Mononuclear cell (primary cell): ENCODE data around the gene GALNT7. TPM values are rescaled to one million over a fixed set of nuclear protein-coding genes. Genes with fewer than 3 reads are reported as not detected.

Experiments
- H3K27me3 ChIP-seq: 2 replicates; pipeline ENCODE4 v1.6.0; 2011; ENCODE audit warnings: low read length, control low read depth; ENCODE audit not compliant: insufficient read depth
- H3K4me1 ChIP-seq: 2 replicates; pipeline ENCODE4 v1.5.1; 2011; ENCODE audit warnings: mild to moderate bottlenecking, low read length, control low read depth; ENCODE audit not compliant: insufficient read depth
- H3K4me3 ChIP-seq: 2 replicates; pipeline ENCODE4 v1.5.1; 2011; ENCODE audit warnings: mild to moderate bottlenecking, low read length, moderate library complexity
- H3K9me3 ChIP-seq: 2 replicates; pipeline ENCODE4 v1.5.1; 2011; ENCODE audit warnings: low read depth, mild to moderate bottlenecking, control low read depth, low read length
- total RNA-seq: library from RNA; depleted of rRNA; stranded (reverse); fragments of >200 nt; gene quantifications from one replicate; pipeline ENCODE4 v1.2.3, GENCODE V29; 2012

The GALNT7 gene
- total RNA-seq, 1 donor: 11.4 TPM

DNA sequence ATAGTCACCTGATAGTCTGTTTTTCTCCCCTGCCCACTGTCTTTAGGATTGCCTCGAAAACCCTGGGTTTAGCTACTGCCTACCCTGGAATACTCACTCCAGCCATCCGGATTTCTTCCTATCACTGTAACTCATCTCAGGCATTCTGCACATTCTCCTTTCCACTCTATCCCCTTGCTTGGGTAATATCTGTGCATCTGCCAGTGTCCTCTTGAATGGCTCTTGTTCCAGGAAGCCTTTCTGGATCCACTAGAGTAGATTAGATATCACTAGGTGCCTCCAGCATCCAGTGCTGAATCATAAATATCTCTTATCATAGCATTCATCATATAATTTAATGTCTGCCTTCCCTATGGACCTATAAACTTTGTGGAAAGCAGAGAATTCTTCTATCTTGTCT is 17.1 kb upstream of the GALNT7 start:
- H3K27me3 ChIP-seq: no peaks in the 10 kb centered on the region
- H3K4me3 ChIP-seq: no peak overlapping the region
- no peaks in the 10 kb centered on the region for H3K9me3 ChIP-seq
- H3K4me1 ChIP-seq: no peaks in the 10 kb centered on the region

DNA sequence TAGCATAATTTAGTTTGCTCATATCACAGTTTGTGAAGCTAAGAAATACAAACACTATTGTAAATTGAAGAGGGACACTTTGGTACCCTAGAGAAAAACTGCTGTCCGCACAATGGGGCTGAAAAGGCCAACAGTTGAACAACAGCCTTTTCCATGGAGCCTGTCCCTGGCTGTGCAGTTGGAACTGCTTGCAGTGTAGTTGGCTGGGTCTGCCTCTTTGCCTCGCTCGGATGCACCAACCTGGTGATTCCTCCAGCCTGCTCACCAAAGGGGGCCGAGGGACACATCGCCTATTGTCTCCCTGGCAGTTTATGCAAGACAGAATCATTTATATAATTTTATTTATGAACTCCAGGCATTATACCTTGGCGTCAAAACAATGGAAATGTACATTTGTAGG is 16.5 kb upstream of the GALNT7 start:
- H3K27me3 ChIP-seq: no peaks in the 10 kb centered on the region
- H3K9me3 ChIP-seq: no peaks in the 10 kb centered on the region
- no peaks in the 10 kb centered on the region for H3K4me1 ChIP-seq
- no peak overlapping the region for H3K4me3 ChIP-seq

DNA sequence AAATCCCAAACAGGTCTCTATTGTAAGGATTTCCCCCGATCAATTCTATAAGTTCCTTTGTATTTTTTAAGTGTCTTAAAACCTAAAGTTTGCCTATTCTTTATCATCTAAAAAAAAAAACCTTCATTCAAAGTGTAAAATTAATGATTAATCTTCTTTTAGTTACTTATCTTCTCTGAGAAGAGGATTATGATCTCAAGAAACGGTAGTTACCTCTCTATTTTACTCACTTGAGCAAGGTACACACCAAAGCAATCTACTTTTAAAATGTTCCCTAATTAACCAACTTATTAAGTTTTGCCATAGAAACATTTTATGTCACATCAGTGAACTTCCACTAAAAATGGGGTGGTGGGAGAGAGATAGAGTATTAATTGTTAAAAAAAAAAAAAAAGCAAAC is 15.2 kb upstream of the GALNT7 start:
- no peaks in the 10 kb centered on the region for H3K4me1 ChIP-seq
- H3K27me3 ChIP-seq: no peaks in the 10 kb centered on the region
- no peak overlapping the region for H3K4me3 ChIP-seq
- no peaks in the 10 kb centered on the region for H3K9me3 ChIP-seq

GRCh38 chr4:173159791-173160190 is 8.8 kb upstream of the GALNT7 start:
- Histone ChIP-seq H3K9me3 (no peaks in the 10 kb centered on the region), H3K4me1 (no peaks in the 10 kb centered on the region), H3K4me3 (no peak overlapping the region), H3K27me3 (no peaks in the 10 kb centered on the region)

DNA sequence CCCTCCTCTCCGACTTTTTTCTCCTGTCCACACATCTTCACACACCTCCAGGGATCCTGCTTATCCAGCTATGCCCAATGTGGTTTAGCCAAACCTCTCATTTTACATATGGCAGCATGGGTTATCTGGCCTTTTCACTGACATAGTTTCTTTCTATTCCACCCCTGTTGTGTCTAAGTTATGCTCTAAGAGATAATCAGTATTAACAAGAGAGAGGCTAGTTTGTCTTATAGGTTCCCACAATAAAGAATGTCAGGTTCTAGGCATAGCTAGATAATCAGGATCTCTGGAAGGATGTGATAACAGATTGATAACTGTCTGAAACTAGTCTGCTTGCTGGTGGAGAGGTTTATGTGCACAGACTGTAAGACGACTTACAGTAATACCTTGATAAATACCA is 7.7 kb upstream of the GALNT7 start:
- H3K4me1 ChIP-seq: no peaks in the 10 kb centered on the region
- H3K27me3 ChIP-seq: no peaks in the 10 kb centered on the region
- no peak overlapping the region for H3K4me3 ChIP-seq
- no peaks in the 10 kb centered on the region for H3K9me3 ChIP-seq

DNA sequence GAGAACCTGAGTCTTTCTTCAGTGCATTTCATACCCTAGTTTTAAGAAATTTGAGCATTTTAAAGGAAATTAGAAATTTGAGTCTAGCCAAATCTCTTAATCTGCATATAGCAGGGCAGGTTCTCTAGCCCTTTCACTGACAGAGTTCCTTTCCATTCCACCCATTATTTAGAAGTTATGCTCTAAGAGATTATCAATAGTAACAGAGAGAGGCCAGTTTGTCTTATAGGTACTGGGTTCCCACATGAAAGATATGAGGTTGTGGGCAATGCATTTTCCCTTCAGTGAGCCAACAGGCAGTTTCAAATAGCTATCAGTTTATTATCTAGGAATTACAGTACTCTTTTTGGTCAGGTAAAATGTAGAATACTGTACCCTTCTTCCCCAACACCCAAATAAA is 7.3 kb upstream of the GALNT7 start:
- no peaks in the 10 kb centered on the region for H3K4me1 ChIP-seq
- no peaks in the 10 kb centered on the region for H3K27me3 ChIP-seq
- no peak overlapping the region for H3K4me3 ChIP-seq
- H3K9me3 ChIP-seq: no peaks in the 10 kb centered on the region

- Histone ChIP-seq H3K4me1 (peaks cover 14% of the 10 kb centered on the region), H3K4me3 (no peak overlapping the region), H3K9me3 (no peaks in the 10 kb centered on the region), H3K27me3 (no peaks in the 10 kb centered on the region)
Observed at GRCh38 chr4:173165706-173166105, 2.9 kb upstream of the GALNT7 start.

GRCh38 chr4:173166491-173166890 is 2.1 kb upstream of the GALNT7 start:
- Histone ChIP-seq H3K4me3 (no peak overlapping the region), H3K4me1 (peaks cover 19% of the 10 kb centered on the region), H3K27me3 (no peaks in the 10 kb centered on the region), H3K9me3 (no peaks in the 10 kb centered on the region)

- Histone ChIP-seq H3K27me3 (no peaks in the 10 kb centered on the region), H3K4me3 (peak overlapping the region; percentile 69), H3K4me1 (peaks cover 32% of the 10 kb centered on the region), H3K9me3 (no peaks in the 10 kb centered on the region)
Observed at GRCh38 chr4:173167758-173168395, 734 bp upstream of the GALNT7 start.

DNA sequence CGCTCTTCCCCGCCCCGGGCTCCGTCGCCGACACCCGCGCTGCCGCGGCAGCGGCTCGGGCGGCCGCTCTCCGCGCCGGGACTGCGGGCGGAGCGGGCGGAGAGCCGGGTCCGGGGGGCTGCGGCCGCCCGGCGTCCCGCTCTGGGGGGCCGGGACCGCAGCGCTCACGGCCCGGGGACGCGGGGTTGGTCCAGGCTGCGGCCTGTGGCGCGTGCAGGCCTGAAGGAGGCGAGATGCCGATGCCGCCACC is 492 bp downstream of the GALNT7 start:
- no peaks in the 10 kb centered on the region for H3K9me3 ChIP-seq
- peak overlapping the region; percentile 69 for H3K4me3 ChIP-seq
- H3K4me1 ChIP-seq: peaks cover 40% of the 10 kb centered on the region
- no peaks in the 10 kb centered on the region for H3K27me3 ChIP-seq

- Histone ChIP-seq H3K4me3 (peak overlapping the region; percentile 69), H3K27me3 (no peaks in the 10 kb centered on the region), H3K4me1 (peaks cover 46% of the 10 kb centered on the region), H3K9me3 (no peaks in the 10 kb centered on the region)
Observed at GRCh38 chr4:173169428-173170181, 994 bp downstream of the GALNT7 start.

GRCh38 chr4:173170182-173170778 is 1.7 kb downstream of the GALNT7 start:
- no peaks in the 10 kb centered on the region for H3K9me3 ChIP-seq
- H3K4me1 ChIP-seq: peaks cover 51% of the 10 kb centered on the region
- peak overlapping the region; percentile 69 for H3K4me3 ChIP-seq
- no peaks in the 10 kb centered on the region for H3K27me3 ChIP-seq

DNA sequence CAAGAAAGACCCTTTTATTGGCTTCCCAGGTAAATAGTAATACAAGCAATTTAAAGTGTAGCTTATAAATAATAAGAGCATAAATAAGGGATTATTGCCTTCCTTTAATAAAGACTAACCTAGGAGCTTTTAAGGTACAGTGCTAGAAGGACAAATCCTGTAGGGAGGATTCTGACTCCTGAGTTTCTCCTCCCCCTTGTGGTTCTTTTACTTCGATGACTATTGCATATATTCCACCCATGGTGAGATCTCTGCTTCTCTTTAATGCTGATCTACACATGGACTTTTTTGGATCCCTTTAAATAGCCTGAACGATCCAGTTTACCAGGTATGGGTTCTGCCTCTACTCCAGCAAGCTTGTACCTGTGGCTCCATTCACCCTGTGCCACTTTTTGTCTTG is 2.5 kb downstream of the GALNT7 start:
- Histone ChIP-seq H3K9me3 (no peaks in the 10 kb centered on the region), H3K27me3 (no peaks in the 10 kb centered on the region), H3K4me3 (no peak overlapping the region), H3K4me1 (peaks cover 59% of the 10 kb centered on the region)

GRCh38 chr4:173171987-173172386 is 3.4 kb downstream of the GALNT7 start:
- Histone ChIP-seq H3K27me3 (no peaks in the 10 kb centered on the region), H3K4me1 (peaks cover 68% of the 10 kb centered on the region), H3K4me3 (no peak overlapping the region), H3K9me3 (no peaks in the 10 kb centered on the region)

DNA sequence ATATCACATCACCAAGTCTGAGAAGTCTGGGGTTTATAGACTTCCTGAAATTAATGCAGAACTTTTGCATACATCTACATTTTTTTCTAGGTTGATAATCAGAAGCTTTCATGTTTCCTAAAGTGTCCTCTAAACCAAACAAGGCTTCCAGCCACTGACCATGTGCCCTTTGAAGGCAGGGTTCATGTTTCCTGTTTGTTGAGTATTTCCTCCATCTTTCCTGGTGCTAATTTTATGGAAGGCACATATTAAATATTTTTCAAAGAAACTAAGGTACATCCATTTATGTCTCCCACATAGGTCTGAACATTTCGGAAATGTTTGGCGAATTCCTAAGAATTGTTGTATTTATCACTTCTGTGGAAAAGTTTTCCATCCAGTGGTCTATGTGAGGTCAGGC is 5.6 kb downstream of the GALNT7 start:
- Histone ChIP-seq H3K4me1 (peaks cover 75% of the 10 kb centered on the region), H3K4me3 (no peak overlapping the region), H3K27me3 (no peaks in the 10 kb centered on the region), H3K9me3 (no peaks in the 10 kb centered on the region)

- no peak overlapping the region for H3K4me3 ChIP-seq
- no peaks in the 10 kb centered on the region for H3K9me3 ChIP-seq
- H3K4me1 ChIP-seq: peaks cover 78% of the 10 kb centered on the region
- no peaks in the 10 kb centered on the region for H3K27me3 ChIP-seq
Observed at GRCh38 chr4:173174594-173175012, 6.0 kb downstream of the GALNT7 start.
